ACHN (cell line): ENCODE data around the gene CWC27.
"Not testable (repeated sequence)": the region's sequence is repeated elsewhere in the genome, so short reads cannot be mapped to it uniquely, and the experiment has no call there.

ENCODE experiments used
- DNase-seq: peaks from one replicate; pipeline ENCODE4 v3.0.0-alpha.2; 2015
- in situ Hi-C: cut with HindIII; loops from 2 replicates; pipeline ENCODE4 v1.10.0; 2017; ENCODE audit warnings: low sequenced_read_pairs, low pct_ligation_motif_present, low pct_unique_long_range_greater_than_20kb

The CWC27 gene

GRCh38 chr5:64775291-64775690, 6.6 kb downstream of the CWC27 start:
- DNase-seq = no peak
- in situ Hi-C loops = no loop called here

- peak; percentile 68 for DNase-seq
- in situ Hi-C loops = no loop called here
Measured at GRCh38 chr5:64784451-64785025, 15.8 kb downstream of the CWC27 start.

DNA sequence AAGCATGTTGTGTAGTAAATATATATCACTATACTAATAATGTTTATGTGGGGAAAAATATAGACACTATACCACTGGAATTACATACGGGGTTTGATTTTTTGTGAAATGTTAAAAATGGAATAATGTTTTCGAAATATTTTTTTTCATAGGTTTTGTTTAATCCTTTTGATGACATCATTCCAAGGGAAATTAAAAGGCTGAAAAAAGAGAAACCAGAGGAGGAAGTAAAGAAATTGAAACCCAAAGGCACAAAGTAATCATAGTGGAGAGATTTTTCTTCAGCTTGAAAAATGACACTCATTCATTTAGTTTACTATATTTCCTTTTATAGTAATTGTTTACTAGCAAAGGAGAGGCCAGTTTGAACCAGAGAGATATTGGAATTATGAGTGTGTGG, 17.6 kb downstream of the CWC27 start:
- DNase-seq = no peak
- in situ Hi-C loops = no loop called here

DNA sequence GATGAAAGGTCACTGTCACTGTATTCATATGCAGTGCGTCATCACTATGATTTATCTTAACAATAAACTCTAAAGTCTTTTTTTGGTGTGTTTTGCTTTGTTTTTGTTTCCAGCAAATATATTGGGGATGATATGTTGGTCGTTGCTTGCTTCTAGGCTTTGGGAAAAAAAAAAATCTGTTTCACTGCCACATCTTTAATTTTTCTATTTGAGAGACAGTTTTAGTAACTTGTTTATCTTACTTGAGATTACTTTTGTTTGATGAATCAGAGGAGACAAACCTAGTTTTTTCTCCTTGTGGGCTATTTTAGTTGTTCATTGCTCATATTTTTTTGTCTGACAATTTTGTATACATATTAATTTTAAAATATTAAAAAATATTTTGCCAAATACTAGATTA, 19.4 kb downstream of the CWC27 start:
- in situ Hi-C loops = no loop called here
- no peak for DNase-seq

- DNase-seq = no peak
Measured at GRCh38 chr5:64789457-64789856, 20.7 kb downstream of the CWC27 start.

GRCh38 chr5:64790210-64790609, 21.5 kb downstream of the CWC27 start:
- in situ Hi-C loops = no loop called here
- DNase-seq = no peak

More at GRCh38 chr5:64789457-64789856, 20.7 kb downstream of the CWC27 start:
- in situ Hi-C loops = no loop called here

GRCh38 chr5:64792469-64792868, 23.7 kb downstream of the CWC27 start:
- in situ Hi-C loops = no loop called here
- DNase-seq = peak; percentile 4

DNA sequence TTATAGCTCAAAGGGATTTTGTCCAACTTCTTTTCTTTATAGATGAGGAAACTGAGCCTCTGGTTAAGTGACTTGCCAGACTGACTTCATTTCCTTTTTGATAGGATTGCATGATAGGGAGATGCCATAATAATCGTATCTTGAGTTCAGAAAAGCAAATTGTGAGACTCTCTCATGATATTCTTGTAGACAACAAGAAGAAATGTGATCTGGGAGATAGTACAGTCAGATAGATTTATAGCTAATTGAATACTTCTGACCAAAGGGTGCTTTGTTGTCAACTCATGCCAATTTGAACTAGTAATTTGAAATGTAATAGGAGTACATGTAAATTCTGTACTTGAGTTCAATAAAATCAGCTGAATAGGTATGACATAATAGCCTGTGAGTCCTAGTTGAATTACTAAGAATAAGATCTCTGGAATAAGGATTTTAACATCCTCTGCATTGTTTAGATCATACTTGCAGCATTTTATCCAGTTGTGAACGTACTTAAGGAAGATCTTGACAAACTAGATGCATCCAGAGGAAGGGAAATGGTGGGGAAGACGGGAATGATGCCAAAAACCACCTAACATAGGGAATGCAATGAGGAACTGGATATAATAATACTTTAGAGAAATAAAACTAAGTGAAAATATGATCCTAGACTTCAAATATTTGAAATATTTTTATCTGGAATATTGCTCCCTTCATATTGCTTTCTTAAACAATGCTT, 25.5 kb downstream of the CWC27 start:
- DNase-seq = no peak
- in situ Hi-C loops = no loop called here

DNA sequence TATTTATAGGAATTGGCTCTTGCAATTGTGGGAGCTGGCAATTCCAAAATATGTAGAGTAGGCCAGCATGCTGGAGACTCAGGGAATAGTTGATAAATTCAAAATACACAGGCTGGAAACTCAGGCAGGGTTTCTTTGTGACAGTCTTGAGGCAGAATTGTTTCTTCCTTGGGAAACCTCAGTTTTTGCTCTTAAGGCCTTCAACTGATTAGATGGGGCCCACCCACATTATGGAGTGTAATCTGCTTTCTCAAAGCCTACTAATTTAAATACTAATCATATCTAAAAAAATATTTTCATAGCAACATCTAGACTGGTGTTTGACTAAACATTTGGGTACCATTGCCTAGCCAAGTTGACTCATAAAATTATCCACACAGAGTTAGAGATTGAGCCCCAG, 27.6 kb downstream of the CWC27 start:
- in situ Hi-C loops = no loop called here
- no peak for DNase-seq

GRCh38 chr5:64800926-64801325, 32.2 kb downstream of the CWC27 start:
- no peak for DNase-seq
- in situ Hi-C loops = loop anchor here (25.0 kb wide), 1 partner anchor 686 kb away; the partner anchor contains the start of gene ADAMTS6

GRCh38 chr5:64806537-64806936, 37.8 kb downstream of the CWC27 start:
- in situ Hi-C loops = loop anchor here (25.0 kb wide), 1 partner anchor 681 kb away; the partner anchor contains the start of gene ADAMTS6
- no peak for DNase-seq

GRCh38 chr5:64807520-64807919, 38.8 kb downstream of the CWC27 start:
- in situ Hi-C loops = loop anchor here (25.0 kb wide), 1 partner anchor 680 kb away; the partner anchor contains the start of gene ADAMTS6
- DNase-seq = no peak

- in situ Hi-C loops = loop anchor here (25.0 kb wide), 1 partner anchor 676 kb away; the partner anchor contains the start of gene ADAMTS6
- peak; percentile 57 for DNase-seq
Measured at GRCh38 chr5:64811050-64811640, 42.4 kb downstream of the CWC27 start.

GRCh38 chr5:64814073-64814472, 45.3 kb downstream of the CWC27 start:
- no peak for DNase-seq
- in situ Hi-C loops = loop anchor here (25.0 kb wide), 1 partner anchor 673 kb away; the partner anchor contains the start of gene ADAMTS6

GRCh38 chr5:64818245-64818644, 49.5 kb downstream of the CWC27 start:
- in situ Hi-C loops = loop anchor here (25.0 kb wide), 1 partner anchor 669 kb away; the partner anchor contains the start of gene ADAMTS6
- no peak for DNase-seq

DNA sequence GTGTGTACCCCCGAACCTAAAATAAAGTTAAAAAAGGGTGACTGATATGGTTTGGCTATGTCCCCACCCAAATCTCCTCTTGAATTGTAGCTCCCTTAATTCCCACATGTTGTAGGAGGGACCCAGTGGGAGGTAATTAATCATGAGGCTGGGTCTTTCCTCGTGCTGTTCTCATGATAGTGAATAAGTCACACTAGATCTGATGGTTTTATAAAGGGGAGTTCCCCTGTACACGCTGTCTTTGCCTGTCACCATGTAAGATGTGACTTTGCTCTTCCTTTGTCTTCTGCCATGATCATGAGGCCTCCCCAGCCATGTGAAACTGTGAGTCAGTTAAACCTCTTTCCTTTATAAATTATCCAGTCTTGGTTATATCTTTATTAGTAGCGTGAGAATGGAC, 50.6 kb downstream of the CWC27 start:
- DNase-seq = not testable (repeated sequence)
- in situ Hi-C loops = loop anchor here (25.0 kb wide), 1 partner anchor 668 kb away; the partner anchor contains the start of gene ADAMTS6

- DNase-seq = no peak
Measured at GRCh38 chr5:64822320-64822719, 53.6 kb downstream of the CWC27 start.

DNA sequence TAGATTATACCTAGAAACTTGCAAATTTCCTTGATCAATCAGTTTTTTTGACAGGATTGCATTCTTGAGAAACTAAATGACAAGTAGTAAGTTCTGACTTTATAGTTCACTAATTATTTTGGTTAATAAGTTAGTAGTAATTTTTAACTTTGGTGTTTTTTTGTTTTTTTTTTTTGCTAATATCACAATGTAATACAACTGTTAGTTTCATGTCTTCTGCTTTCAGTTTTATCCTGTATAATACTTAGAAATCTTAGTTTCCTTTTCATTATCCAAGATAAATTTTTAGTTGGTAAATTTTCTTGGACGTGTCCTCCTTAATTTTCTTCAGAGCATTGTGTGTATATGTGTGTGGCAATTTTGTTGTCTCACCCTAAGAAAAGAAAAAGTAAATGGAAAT, 57.8 kb downstream of the CWC27 start:
- no peak for DNase-seq
- in situ Hi-C loops = no loop called here

More at GRCh38 chr5:64822320-64822719, 53.6 kb downstream of the CWC27 start:
- in situ Hi-C loops = loop anchor here (25.0 kb wide), 1 partner anchor 665 kb away; the partner anchor contains the start of gene ADAMTS6

DNA sequence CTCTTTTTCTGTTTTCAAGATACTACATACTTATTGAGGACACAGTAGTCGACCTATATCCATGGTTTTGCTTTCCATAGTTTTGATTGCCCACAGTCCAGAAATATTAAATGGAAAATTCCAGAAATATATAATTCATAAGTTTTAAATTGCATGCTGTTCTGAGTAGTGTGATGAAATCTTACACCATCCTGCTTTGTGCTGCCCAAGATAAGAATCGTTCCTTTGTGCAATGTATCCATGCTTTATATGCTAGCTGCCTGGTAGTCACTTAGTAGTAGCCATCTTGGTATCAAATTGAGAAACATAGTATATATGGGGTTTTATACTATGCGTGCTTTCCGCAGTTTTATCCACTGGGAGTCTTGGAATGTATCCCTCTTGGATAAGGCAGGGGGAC, 59.0 kb downstream of the CWC27 start:
- in situ Hi-C loops = no loop called here
- no peak for DNase-seq
